Osteoblast (primary cell): ENCODE data around the gene ARRB2. TPM values are rescaled to one million over a fixed set of nuclear protein-coding genes. Genes with fewer than 3 reads are reported as not detected.

ENCODE experiments used
- DNase-seq: peaks from one replicate; pipeline ENCODE4 v3.0.0; 2011; ENCODE audit warnings: low spot score, mixed read lengths; ENCODE audit not compliant: insufficient read length; ENCODE audit errors: missing footprints
- H2AFZ ChIP-seq: 2 replicates; pipeline ENCODE4 v1.6.0; 2011; ENCODE audit warnings: mild to moderate bottlenecking, low read length
- H3K27ac ChIP-seq: 2 replicates; pipeline ENCODE4 v1.5.1; 2011; ENCODE audit warnings: mild to moderate bottlenecking, low read depth, low read length, moderate library complexity
- H3K27me3 ChIP-seq: 2 replicates; pipeline ENCODE4 v1.6.0; 2012; ENCODE audit warnings: mild to moderate bottlenecking, control low read depth, inconsistent platforms, low read length, moderate library complexity; ENCODE audit not compliant: insufficient read depth
- H3K36me3 ChIP-seq: 2 replicates; pipeline ENCODE4 v1.5.1; 2011; ENCODE audit warnings: mild to moderate bottlenecking, low read length, control low read depth, moderate library complexity; ENCODE audit not compliant: insufficient read depth
- H3K4me1 ChIP-seq: 2 replicates; pipeline ENCODE4 v1.5.1; 2011; ENCODE audit warnings: mild to moderate bottlenecking, low read length, control low read depth, moderate library complexity; ENCODE audit not compliant: insufficient read depth
- H3K4me2 ChIP-seq: 2 replicates; pipeline ENCODE4 v1.6.0; 2011; ENCODE audit warnings: mild to moderate bottlenecking, low read length; ENCODE audit not compliant: insufficient read depth
- H3K4me3 ChIP-seq: fragments of 200-600 bp; sonication (generic); 3 replicates; pipeline ENCODE4 v1.5.1; 2012; ENCODE audit warnings: mild to moderate bottlenecking, low read length, inconsistent platforms; ENCODE audit not compliant: insufficient read depth
- H3K79me2 ChIP-seq: 2 replicates; pipeline ENCODE4 v1.6.0; 2012; ENCODE audit warnings: mild to moderate bottlenecking, low read length, control low read depth, inconsistent platforms; ENCODE audit not compliant: insufficient read depth
- H3K9me3 ChIP-seq: 2 replicates; pipeline ENCODE4 v1.5.1; 2011; ENCODE audit warnings: low read depth, low read length, control low read depth
- H4K20me1 ChIP-seq: 2 replicates; pipeline ENCODE4 v1.6.0; 2012; ENCODE audit warnings: mild to moderate bottlenecking, low read length, control low read depth; ENCODE audit not compliant: insufficient read depth
- CTCF ChIP-seq: IDR thresholded peaks from 2 replicates; pipeline ENCODE4 v1.5.1; 2011; ENCODE audit warnings: mild to moderate bottlenecking, low read depth, low read length, moderate library complexity; ENCODE audit errors: extremely low read depth
- total RNA-seq: library from RNA; depleted of rRNA; stranded (reverse); fragments of >200 nt; gene quantifications from 2 replicates; pipeline ENCODE4 v1.2.3, GENCODE V29; 2012

Gene ARRB2
- total RNA-seq, 1 donor, result 8.7 TPM

GRCh38 chr17:4673169-4673568, 37.3 kb upstream of the ARRB2 start:
- H3K27me3 ChIP-seq, result no peaks in the 10 kb centered on the region
- no peaks in the 10 kb centered on the region for H3K79me2 ChIP-seq
- H3K9me3 ChIP-seq, result no peaks in the 10 kb centered on the region
- no peak for TF ChIP-seq CTCF
- H3K4me2 ChIP-seq, result no peak overlapping the region
- H4K20me1 ChIP-seq, result peaks cover under 1% of the 10 kb centered on the region
- H3K27ac ChIP-seq, result no peak overlapping the region
- H3K4me1 ChIP-seq, result peaks cover under 1% of the 10 kb centered on the region
- H3K4me3 ChIP-seq, result no peak overlapping the region
- peaks cover 34% of the 10 kb centered on the region for H3K36me3 ChIP-seq
- no peak overlapping the region for H2AFZ ChIP-seq
- DNase-seq, result no peak

GRCh38 chr17:4673986-4674684, 36.3 kb upstream of the ARRB2 start:
- Histone ChIP-seq H3K9me3 (no peaks in the 10 kb centered on the region), H3K79me2 (no peaks in the 10 kb centered on the region), H3K4me3 (no peak overlapping the region), H3K4me2 (no peak overlapping the region), H3K4me1 (peaks cover 10% of the 10 kb centered on the region), H2AFZ (no peak overlapping the region), H3K27ac (no peak overlapping the region), H3K36me3 (peaks cover 34% of the 10 kb centered on the region), H4K20me1 (peaks cover 3% of the 10 kb centered on the region), H3K27me3 (no peaks in the 10 kb centered on the region)
- no peak for TF ChIP-seq CTCF
- DNase-seq, result no peak

- Histone ChIP-seq H3K9me3 (no peaks in the 10 kb centered on the region), H3K4me2 (no peak overlapping the region), H3K4me1 (peaks cover 15% of the 10 kb centered on the region), H3K79me2 (no peaks in the 10 kb centered on the region), H3K27me3 (no peaks in the 10 kb centered on the region), H4K20me1 (peaks cover 3% of the 10 kb centered on the region), H3K4me3 (no peak overlapping the region), H2AFZ (no peak overlapping the region), H3K27ac (no peak overlapping the region), H3K36me3 (peaks cover 34% of the 10 kb centered on the region)
- no peak for DNase-seq
- no peak for TF ChIP-seq CTCF
Observed at GRCh38 chr17:4674685-4674998, 35.8 kb upstream of the ARRB2 start.

- no peak overlapping the region for H3K27ac ChIP-seq
- no peaks in the 10 kb centered on the region for H3K27me3 ChIP-seq
- no peak overlapping the region for H2AFZ ChIP-seq
Observed at GRCh38 chr17:4675791-4676190, 34.6 kb upstream of the ARRB2 start.

More at GRCh38 chr17:4675791-4676190, 34.6 kb upstream of the ARRB2 start:
- DNase-seq, result no peak
- Histone ChIP-seq H3K4me2 (no peak overlapping the region), H3K9me3 (no peaks in the 10 kb centered on the region), H3K4me1 (peaks cover 20% of the 10 kb centered on the region), H3K36me3 (peaks cover 34% of the 10 kb centered on the region), H3K79me2 (no peaks in the 10 kb centered on the region), H3K4me3 (no peak overlapping the region), H4K20me1 (peaks cover 3% of the 10 kb centered on the region)
- TF ChIP-seq CTCF, result no peak
